ENCODE data around the gene NIT2.

GRCh38 chr3:100400780-100401673 lies 66.5 kb downstream of the NIT2 start, which contains the start of the genes LNP1 and TOMM70:
- TF ChIP-seq EZH2 (IDR thresholded peaks at IDR 0.05; ENCODE audit: insufficient read depth, poor library complexity, severe bottlenecking): no peak
- no peak for TF ChIP-seq EZH2phosphoT487 (IDR thresholded peaks at IDR 0.05; ENCODE audit: insufficient read depth, low read depth)
